Transverse colon (tissue), 4 donors: ENCODE data around the gene GPN2. TPM values are rescaled to one million over a fixed set of nuclear protein-coding genes. Genes with fewer than 3 reads are reported as not detected.
A peak's percentile ranks its signal among the peaks of the same experiment; 100 is the strongest.

Source experiments
- DNase-seq: peaks from one replicate; pipeline ENCODE4 v3.0.0-alpha.2; 2019
- H3K27ac ChIP-seq, 4 donors: fragments of 200-600 bp; sonication (generic); 2 replicates each; pipeline ENCODE4 v1.5.1; 2016 to 2018; ENCODE audit warnings: inconsistent platforms in 4 of 4
- H3K27me3 ChIP-seq: fragments of 200-600 bp; sonication (generic); 2 replicates; pipeline ENCODE4 v1.5.1; 2017; ENCODE audit warnings: inconsistent platforms
- H3K36me3 ChIP-seq, 4 donors: fragments of 200-600 bp; sonication (generic); 2 replicates each; pipeline ENCODE4 v1.5.1; 2017 to 2019; ENCODE audit warnings: inconsistent platforms in 4 of 4
- H3K4me1 ChIP-seq, 4 donors: fragments of 200-600 bp; sonication (generic); 2 replicates each; pipeline ENCODE4 v1.5.1; 2017 to 2020; ENCODE audit warnings: inconsistent platforms in 4 of 4
- H3K4me3 ChIP-seq, 4 donors: fragments of 200-600 bp; sonication (generic); 1 replicate in 1 of 4; 2 replicates in 3 of 4; pipeline versions ENCODE4 v1.5.1 to v1.6.1; 2017 to 2019; ENCODE audit warnings: inconsistent platforms in 4 of 4
- H3K9me3 ChIP-seq, 2 donors: fragments of 200-600 bp; sonication (generic); 2 replicates each; pipeline ENCODE4 v1.5.1; 2017 to 2019; ENCODE audit warnings: inconsistent platforms in 2 of 2
- CTCF ChIP-seq, 5 experiments: fragments of 200-600 bp in 3 of 5; fragments of 450-650 bp in 2 of 5; sonication (generic) in 3 of 5; IDR thresholded peaks; 1 replicate in 2 of 5; 2 replicates in 3 of 5; pipeline ENCODE4 v1.5.1; 2016 to 2017; ENCODE audit warnings: antibody characterized with exemption in 5 of 5, inconsistent platforms in 3 of 5, mild to moderate bottlenecking in 2 of 5, moderate library complexity in 1 of 5
- EP300 ChIP-seq: sonication (generic); formaldehyde crosslinking; IDR thresholded peaks from one replicate; pipeline ENCODE4 v1.6.1; 2017; ENCODE audit warnings: antibody characterized with exemption, low read depth
- POLR2A ChIP-seq: fragments of 450-650 bp; IDR thresholded peaks from one replicate; pipeline ENCODE4 v1.6.1; 2016; ENCODE audit warnings: antibody characterized with exemption, mild to moderate bottlenecking, moderate library complexity
- POLR2AphosphoS5 ChIP-seq, 3 donors: sonication (generic); formaldehyde crosslinking; IDR thresholded peaks; one replicate each; pipeline ENCODE4 v1.6.1; 2016; ENCODE audit warnings: antibody characterized with exemption in 3 of 3
- WGBS, 2 donors: methylation state at CpG; one replicate each; pipeline ENCODE4 v1.1.5; 2018; ENCODE audit warnings: low coverage in 1 of 2; 5-methylcytosine and 5-hydroxymethylcytosine counted together
- in situ Hi-C, 4 donors: fragments of 200-750 bp; cut with MboI; loops; one replicate each; pipeline versions ENCODE4 v1.15.0 to v1.15.1; 2017; ENCODE audit warnings: low sequenced_read_pairs in 3 of 4, low pct_ligation_motif_present in 1 of 4, low pct_unique_long_range_greater_than_20kb in 1 of 4
- intact Hi-C: fragments of 100-400 bp; cut with DNase I; formaldehyde crosslinking; loops from one replicate; pipeline ENCODE4 v1.15.1; 2023; ENCODE audit warnings: low total_unique reads
- total RNA-seq, 4 donors: library from RNA; depleted of rRNA; stranded (reverse); fragments of >200 nt; gene quantifications; one replicate each; pipeline ENCODE4 v1.1.0, GENCODE V29; 2016

GPN2 gene
- total RNA-seq, 4 donors from 2014 or later = 14.7 to 75.2 (median 28.7) TPM

GRCh38 chr1:26932531-26932930, 42.4 kb upstream of the GPN2 start:
- Histone ChIP-seq H3K36me3 (peaks cover 0 to 21% (median 5%) of the 10 kb centered on the region in 4 donors), H3K9me3 (no peaks in the 10 kb centered on the region), H3K4me1 (no peaks in the 10 kb centered on the region), H3K27ac (no peak overlapping the region), H3K4me3 (no peak overlapping the region), H3K27me3 (no peaks in the 10 kb centered on the region)
- intact Hi-C loops = no loop called here
- no peak for TF ChIP-seq CTCF (IDR thresholded peaks at IDR 0.05)
- no peak for TF ChIP-seq POLR2A
- no peak for TF ChIP-seq POLR2AphosphoS5 (IDR thresholded peaks at IDR 0.05)
- WGBS, 2 donors = 69 to 73% methylated on average over 3 of the region's 3 CpGs
- DNase-seq = no peak
- in situ Hi-C loops = no loop called here

- intact Hi-C loops = no loop called here
- no peaks in the 10 kb centered on the region for H3K27me3 ChIP-seq
- peaks cover 0 to 35% (median 12%) of the 10 kb centered on the region in 4 donors for H3K36me3 ChIP-seq
Measured at GRCh38 chr1:26923711-26924110, 33.6 kb upstream of the GPN2 start.

GRCh38 chr1:26922901-26923300, 32.8 kb upstream of the GPN2 start:
- Histone ChIP-seq H3K27me3 (no peaks in the 10 kb centered on the region), H3K4me1 (peaks cover 8 to 23% (median 20%) of the 10 kb centered on the region in 4 donors), H3K27ac (no peak overlapping the region), H3K9me3 (no peaks in the 10 kb centered on the region), H3K36me3 (peaks cover 0 to 29% (median 9%) of the 10 kb centered on the region in 4 donors), H3K4me3 (peak overlapping the region in 1 of 4 donors; percentile 77)
- in situ Hi-C loops (no loop called here), intact Hi-C loops (no loop called here)
- TF ChIP-seq POLR2A = no peak
- DNase-seq = no peak
- 88 to 100% methylated on average over 2 to 3 of the region's 3 CpGs for WGBS, 2 donors

More at GRCh38 chr1:26923711-26924110, 33.6 kb upstream of the GPN2 start:
- DNase-seq = no peak
- no peak overlapping the region for H3K27ac ChIP-seq
- TF ChIP-seq EP300 = no peak
- TF ChIP-seq POLR2A = no peak
- TF ChIP-seq CTCF (IDR thresholded peaks at IDR 0.05) = no peak
- TF ChIP-seq POLR2AphosphoS5 (IDR thresholded peaks at IDR 0.05) = no peak
- in situ Hi-C loops = no loop called here
- WGBS, 2 donors = 75 to 98% methylated on average over 1 to 3 of the region's 3 CpGs
- H3K4me3 ChIP-seq = no peak overlapping the region
- H3K4me1 ChIP-seq = peaks cover 8 to 23% (median 20%) of the 10 kb centered on the region in 4 donors
- no peaks in the 10 kb centered on the region for H3K9me3 ChIP-seq

GRCh38 chr1:26922431-26922729, 32.3 kb upstream of the GPN2 start:
- in situ Hi-C loops = no loop called here
- Histone ChIP-seq H3K4me3 (peak overlapping the region; percentile 74 to 98 (median 78)), H3K27me3 (no peaks in the 10 kb centered on the region), H3K36me3 (peaks cover 0 to 24% (median 8%) of the 10 kb centered on the region in 4 donors), H3K4me1 (peaks cover 8 to 23% (median 20%) of the 10 kb centered on the region in 4 donors), H3K9me3 (no peaks in the 10 kb centered on the region), H3K27ac (peak overlapping the region in 3 of 4 donors; percentile 85 to 94 (median 93))
- DNase-seq = no peak
- 13 to 18% methylated on average over 3 to 6 of the region's 6 CpGs for WGBS, 2 donors
- TF ChIP-seq CTCF (IDR thresholded peaks at IDR 0.05) (no peak), EP300 (no peak), POLR2AphosphoS5 (IDR thresholded peaks at IDR 0.05) (no peak), POLR2A (no peak)
- intact Hi-C loops = no loop called here
